T-helper 9 cell (primary cell): Measurements from ENCODE around the gene KCNT2.

Source experiments
- DNase-seq: peaks from one replicate; pipeline ENCODE4 v3.0.0-alpha.2; 2020

The KCNT2 gene

GRCh38 chr1:196178083-196178635 lies 430.1 kb downstream of the KCNT2 start:
- DNase-seq, result no peak
